KG1 (cell line): ENCODE data around the gene CCDC91.
"Not testable (repeated sequence)": the region's sequence is repeated elsewhere in the genome, so short reads cannot be mapped to it uniquely, and the experiment has no call there.

Source experiments
- DNase-seq: peaks from one replicate; lab custom pipeline; 2025; lab: John Stamatoyannopoulos, UW

Gene CCDC91

GRCh38 chr12:28180786-28181185 lies 9.5 kb upstream of the CCDC91 start:
- DNase-seq, result no peak

GRCh38 chr12:28184375-28184774 lies 5.9 kb upstream of the CCDC91 start:
- DNase-seq, result no peak

GRCh38 chr12:28186500-28186899 lies 3.8 kb upstream of the CCDC91 start:
- DNase-seq, result no peak

GRCh38 chr12:28189784-28190320 lies 404 bp upstream of the CCDC91 start:
- DNase-seq, result no peak

- no peak for DNase-seq
These were observed 1.1 kb downstream of the CCDC91 start for GRCh38 chr12:28191051-28192048.

GRCh38 chr12:28192125-28192524 lies 1.9 kb downstream of the CCDC91 start:
- DNase-seq, result no peak

GRCh38 chr12:28194621-28195020 lies 4.4 kb downstream of the CCDC91 start:
- not testable (repeated sequence) for DNase-seq

- not testable (repeated sequence) for DNase-seq
These were observed 10.9 kb downstream of the CCDC91 start for GRCh38 chr12:28201136-28201535.

GRCh38 chr12:28202374-28203130 lies 12.3 kb downstream of the CCDC91 start:
- DNase-seq, result no peak

- no peak for DNase-seq
These were observed 19.5 kb downstream of the CCDC91 start for GRCh38 chr12:28209782-28210181.

GRCh38 chr12:28212182-28212581 lies 21.9 kb downstream of the CCDC91 start:
- DNase-seq, result no peak

- DNase-seq, result no peak
These were observed 24.8 kb downstream of the CCDC91 start for GRCh38 chr12:28215021-28215420.

GRCh38 chr12:28216016-28216415 lies 25.8 kb downstream of the CCDC91 start:
- no peak for DNase-seq

- no peak for DNase-seq
These were observed 27.5 kb downstream of the CCDC91 start for GRCh38 chr12:28217805-28218204.

- DNase-seq, result no peak
These were observed 28.6 kb downstream of the CCDC91 start for GRCh38 chr12:28218875-28219274.

GRCh38 chr12:28219827-28220226 lies 29.6 kb downstream of the CCDC91 start:
- DNase-seq, result no peak

GRCh38 chr12:28222081-28222700 lies 31.9 kb downstream of the CCDC91 start:
- no peak for DNase-seq

- DNase-seq, result no peak
These were observed 32.8 kb downstream of the CCDC91 start for GRCh38 chr12:28223025-28223554.

GRCh38 chr12:28223858-28224257 lies 33.6 kb downstream of the CCDC91 start:
- no peak for DNase-seq

GRCh38 chr12:28226705-28227104 lies 36.4 kb downstream of the CCDC91 start:
- DNase-seq, result no peak

GRCh38 chr12:28227251-28227650 lies 37.0 kb downstream of the CCDC91 start:
- no peak for DNase-seq

- DNase-seq, result no peak
These were observed 41.0 kb downstream of the CCDC91 start for GRCh38 chr12:28231248-28231647.
